Fibroblast of lung (primary cell): ENCODE measurements around the gene XYLT1. TPM values are rescaled to one million over a fixed set of nuclear protein-coding genes. Genes with fewer than 3 reads are reported as not detected.

ENCODE experiments used
- DNase-seq, 2 donors: peaks; one replicate each; pipeline versions ENCODE4 v3.0.0 to v3.0.0-alpha.2; 2010; ENCODE audit warnings: low read depth in 2 of 2
- H2AFZ ChIP-seq: 2 replicates; pipeline ENCODE4 v1.5.1; 2012; ENCODE audit warnings: low read length, control low read depth, inconsistent platforms
- H3K27ac ChIP-seq: 2 replicates; pipeline ENCODE4 v1.5.1; 2011; ENCODE audit warnings: low read length, control low read depth; ENCODE audit not compliant: insufficient read depth
- H3K27me3 ChIP-seq: 2 replicates; pipeline ENCODE4 v1.5.1; 2011; ENCODE audit warnings: mild to moderate bottlenecking, low read length; ENCODE audit not compliant: control insufficient read depth, insufficient read depth
- H3K36me3 ChIP-seq: 2 replicates; pipeline ENCODE4 v1.5.1; 2011; ENCODE audit warnings: low read length; ENCODE audit not compliant: control insufficient read depth, insufficient read depth
- H3K4me1 ChIP-seq: 2 replicates; pipeline ENCODE4 v1.5.1; 2011; ENCODE audit warnings: low read length; ENCODE audit not compliant: control insufficient read depth, insufficient read depth; ENCODE audit errors: extremely low read depth
- H3K4me2 ChIP-seq: 2 replicates; pipeline ENCODE4 v1.5.1; 2011; ENCODE audit warnings: low read length, control low read depth; ENCODE audit not compliant: insufficient read depth; ENCODE audit errors: extremely low read depth
- H3K4me3 ChIP-seq, 4 experiments: fragments of 200-600 bp in 1 of 4; sonication (generic) in 1 of 4; replicated peaks in 1 of 4; 2 replicates each; pipeline ENCODE4 v1.5.1; 2011 to 2016; ENCODE audit warnings: low read length in 4 of 4, low read depth in 3 of 4, mild to moderate bottlenecking in 3 of 4, control low read depth in 2 of 4, inconsistent platforms in 1 of 4, mixed read lengths in 1 of 4; ENCODE audit not compliant: insufficient read depth in 1 of 4; ENCODE audit errors: control extremely low read depth in 1 of 4
- H3K79me2 ChIP-seq: 2 replicates; pipeline ENCODE4 v1.5.1; 2012; ENCODE audit warnings: mild to moderate bottlenecking, low read length, inconsistent platforms; ENCODE audit not compliant: control insufficient read depth, insufficient read depth
- H3K9ac ChIP-seq: 2 replicates; pipeline ENCODE4 v1.5.1; 2011; ENCODE audit warnings: mild to moderate bottlenecking, low read length, control low read depth; ENCODE audit not compliant: insufficient read depth
- H3K9me3 ChIP-seq: 2 replicates; pipeline ENCODE4 v1.5.1; 2012; ENCODE audit warnings: low read depth, low read length; ENCODE audit not compliant: control insufficient read depth, insufficient read depth
- H4K20me1 ChIP-seq: 2 replicates; pipeline ENCODE4 v1.5.1; 2011; ENCODE audit warnings: low read length; ENCODE audit not compliant: control insufficient read depth, insufficient read depth; ENCODE audit errors: extremely low read depth
- EZH2 ChIP-seq: IDR thresholded peaks from 2 replicates; pipeline ENCODE4 v1.5.1; 2012; ENCODE audit warnings: low read length, control low read depth, mild to moderate bottlenecking; ENCODE audit errors: missing control alignments
- polyA plus RNA-seq, 2 donors: library from polyadenylated mRNA; depleted of rRNA in 1 of 2; stranded (reverse) in 1 of 2; unstranded in 1 of 2; fragments of >200 nt; gene quantifications; 2 replicates each; pipeline ENCODE4 v1.2.1, GENCODE V29; 2011 to 2012; ENCODE audit warnings: missing spikeins in 1 of 2
- total RNA-seq: library from RNA; depleted of rRNA; stranded (reverse); fragments of >200 nt; gene quantifications from 2 replicates; pipeline ENCODE4 v1.2.1, GENCODE V29; 2014
- TF ChIP-seq, protein P1 (sequence below), 2 donors: IDR thresholded peaks in 1 of 2; conservative IDR thresholded peaks in 1 of 2; 1 replicate in 1 of 2; 2 replicates in 1 of 2; pipeline ENCODE4 v1.5.1; 2011 to 2012; ENCODE audit warnings: low read length in 2 of 2, control low read depth in 1 of 2, inconsistent platforms in 1 of 2, low read depth in 1 of 2, mild to moderate bottlenecking in 1 of 2

The XYLT1 gene
- total and polyA plus RNA-seq, 2 donors (not counting 1 experiment from before 2014, with no cell fraction given) = 9.3 to 21.8 TPM

DNA sequence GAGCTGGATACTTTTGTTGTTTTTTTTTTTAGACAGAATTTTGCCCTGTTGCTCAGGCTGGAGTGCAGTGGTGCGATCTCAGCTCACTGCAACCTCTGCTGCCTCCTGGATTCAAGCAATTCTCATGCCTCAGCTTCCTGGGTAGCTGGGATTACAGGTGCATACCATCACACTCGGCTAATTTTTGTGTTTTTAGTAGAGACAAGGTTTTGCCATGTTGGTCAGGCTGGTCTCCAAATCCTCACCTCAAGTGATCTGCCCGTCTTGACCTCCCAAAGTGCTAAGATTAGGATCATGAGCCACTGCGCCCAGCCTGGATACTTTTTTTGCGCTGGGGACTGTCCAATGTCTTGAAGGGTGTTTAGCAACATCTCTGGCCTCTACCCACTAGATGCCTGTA, 32.6 kb upstream of the XYLT1 start:
- Histone ChIP-seq H3K27me3 (no peaks in the 10 kb centered on the region), H2AFZ (no peak overlapping the region), H3K4me3 (no peak overlapping the region), H3K36me3 (no peaks in the 10 kb centered on the region), H3K4me1 (no peaks in the 10 kb centered on the region), H3K4me2 (no peak overlapping the region), H3K79me2 (no peaks in the 10 kb centered on the region), H3K9me3 (no peaks in the 10 kb centered on the region), H3K9ac (no peak overlapping the region), H3K27ac (no peak overlapping the region), H4K20me1 (no peaks in the 10 kb centered on the region)
- TF ChIP-seq EZH2 = no peak
- TF ChIP-seq, protein P1, sequence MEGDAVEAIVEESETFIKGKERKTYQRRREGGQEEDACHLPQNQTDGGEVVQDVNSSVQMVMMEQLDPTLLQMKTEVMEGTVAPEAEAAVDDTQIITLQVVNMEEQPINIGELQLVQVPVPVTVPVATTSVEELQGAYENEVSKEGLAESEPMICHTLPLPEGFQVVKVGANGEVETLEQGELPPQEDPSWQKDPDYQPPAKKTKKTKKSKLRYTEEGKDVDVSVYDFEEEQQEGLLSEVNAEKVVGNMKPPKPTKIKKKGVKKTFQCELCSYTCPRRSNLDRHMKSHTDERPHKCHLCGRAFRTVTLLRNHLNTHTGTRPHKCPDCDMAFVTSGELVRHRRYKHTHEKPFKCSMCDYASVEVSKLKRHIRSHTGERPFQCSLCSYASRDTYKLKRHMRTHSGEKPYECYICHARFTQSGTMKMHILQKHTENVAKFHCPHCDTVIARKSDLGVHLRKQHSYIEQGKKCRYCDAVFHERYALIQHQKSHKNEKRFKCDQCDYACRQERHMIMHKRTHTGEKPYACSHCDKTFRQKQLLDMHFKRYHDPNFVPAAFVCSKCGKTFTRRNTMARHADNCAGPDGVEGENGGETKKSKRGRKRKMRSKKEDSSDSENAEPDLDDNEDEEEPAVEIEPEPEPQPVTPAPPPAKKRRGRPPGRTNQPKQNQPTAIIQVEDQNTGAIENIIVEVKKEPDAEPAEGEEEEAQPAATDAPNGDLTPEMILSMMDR (conservative IDR thresholded peaks at IDR 0.05 in 1 of 2, IDR thresholded peaks at IDR 0.05 in 1 of 2; ENCODE audit: low read depth in 1 of 2, low read length in 2 of 2) = no peak
- DNase-seq = no peak

DNA sequence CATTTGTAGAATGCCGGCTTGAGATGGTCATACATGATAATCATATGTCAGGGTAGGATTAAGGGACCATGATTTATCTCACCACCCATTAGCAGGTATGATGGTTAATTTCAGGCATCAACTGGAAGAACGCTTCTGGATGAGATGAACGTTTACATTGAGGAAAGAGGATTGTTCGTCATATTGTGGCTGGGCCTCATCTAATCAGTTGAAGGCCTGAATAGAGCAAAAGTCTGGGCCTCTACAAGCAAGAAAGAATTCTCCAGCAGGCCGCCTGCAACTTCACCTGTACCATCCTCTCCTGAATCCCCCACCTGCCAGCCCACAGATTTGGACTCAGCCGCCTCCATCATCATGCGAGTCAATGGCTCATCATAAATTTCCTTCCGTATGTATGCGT, 30.6 kb upstream of the XYLT1 start:
- Histone ChIP-seq H3K79me2 (no peaks in the 10 kb centered on the region), H3K4me1 (no peaks in the 10 kb centered on the region), H2AFZ (no peak overlapping the region), H3K36me3 (no peaks in the 10 kb centered on the region), H3K4me2 (no peak overlapping the region), H3K9ac (no peak overlapping the region), H3K27ac (no peak overlapping the region), H3K4me3 (no peak overlapping the region), H3K9me3 (no peaks in the 10 kb centered on the region), H4K20me1 (no peaks in the 10 kb centered on the region), H3K27me3 (no peaks in the 10 kb centered on the region)
- DNase-seq = no peak
- no peak for TF ChIP-seq EZH2
- TF ChIP-seq, protein P1 (conservative IDR thresholded peaks at IDR 0.05 in 1 of 2, IDR thresholded peaks at IDR 0.05 in 1 of 2; ENCODE audit: low read depth in 1 of 2, low read length in 2 of 2) = no peak

DNA sequence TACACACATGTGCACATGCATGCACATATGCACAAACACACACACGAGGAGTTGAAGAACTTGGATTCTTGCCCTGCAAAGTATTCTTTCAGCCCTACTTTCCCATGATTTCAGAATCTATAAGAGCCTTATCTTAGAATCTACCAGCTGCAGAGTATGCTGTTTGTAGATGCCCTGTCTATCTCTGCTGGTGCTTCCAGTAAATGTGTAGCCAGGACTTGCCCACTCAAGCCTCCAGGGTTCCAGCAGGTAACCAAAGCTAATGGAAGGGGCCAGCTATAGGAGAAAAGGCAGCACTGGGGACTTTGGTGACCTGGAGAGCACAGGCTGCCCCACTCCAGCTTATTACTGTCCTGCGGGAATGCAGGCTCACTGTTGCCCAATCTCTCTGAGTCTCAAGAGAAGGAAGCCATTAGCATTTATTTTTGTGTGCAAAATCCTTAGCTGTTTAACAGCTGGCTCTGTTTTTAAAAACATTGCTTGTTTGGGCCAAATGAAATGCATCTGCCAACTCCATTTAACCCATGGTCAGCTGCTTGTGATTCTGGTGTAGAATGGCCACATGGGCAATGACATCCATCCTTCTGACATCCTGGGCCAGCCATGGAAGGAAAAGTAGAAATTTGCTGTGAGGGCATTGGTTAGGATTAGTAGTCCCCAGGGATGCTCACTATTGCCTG, 28.6 kb upstream of the XYLT1 start:
- Histone ChIP-seq H3K4me1 (no peaks in the 10 kb centered on the region), H4K20me1 (no peaks in the 10 kb centered on the region), H2AFZ (no peak overlapping the region), H3K4me2 (no peak overlapping the region), H3K27me3 (no peaks in the 10 kb centered on the region), H3K4me3 (no peak overlapping the region), H3K36me3 (no peaks in the 10 kb centered on the region), H3K9me3 (no peaks in the 10 kb centered on the region), H3K27ac (no peak overlapping the region), H3K9ac (no peak overlapping the region), H3K79me2 (no peaks in the 10 kb centered on the region)
- DNase-seq = peak in 1 of 2 donors; percentile 33
- TF ChIP-seq, protein P1 (conservative IDR thresholded peaks at IDR 0.05 in 1 of 2, IDR thresholded peaks at IDR 0.05 in 1 of 2; ENCODE audit: low read depth in 1 of 2, low read length in 2 of 2) = no peak
- TF ChIP-seq EZH2 = no peak
